ENCODE data around the gene LYZ. TPM values are rescaled to one million over a fixed set of nuclear protein-coding genes. Genes with fewer than 3 reads are reported as not detected.

LYZ gene
- total and polyA plus RNA-seq, 9 of the 15 experiments (the other 6 are each of a cell fraction or from before 2014, with no cell fraction given): 27.2 to 96.3 (median 42.1) TPM

DNA sequence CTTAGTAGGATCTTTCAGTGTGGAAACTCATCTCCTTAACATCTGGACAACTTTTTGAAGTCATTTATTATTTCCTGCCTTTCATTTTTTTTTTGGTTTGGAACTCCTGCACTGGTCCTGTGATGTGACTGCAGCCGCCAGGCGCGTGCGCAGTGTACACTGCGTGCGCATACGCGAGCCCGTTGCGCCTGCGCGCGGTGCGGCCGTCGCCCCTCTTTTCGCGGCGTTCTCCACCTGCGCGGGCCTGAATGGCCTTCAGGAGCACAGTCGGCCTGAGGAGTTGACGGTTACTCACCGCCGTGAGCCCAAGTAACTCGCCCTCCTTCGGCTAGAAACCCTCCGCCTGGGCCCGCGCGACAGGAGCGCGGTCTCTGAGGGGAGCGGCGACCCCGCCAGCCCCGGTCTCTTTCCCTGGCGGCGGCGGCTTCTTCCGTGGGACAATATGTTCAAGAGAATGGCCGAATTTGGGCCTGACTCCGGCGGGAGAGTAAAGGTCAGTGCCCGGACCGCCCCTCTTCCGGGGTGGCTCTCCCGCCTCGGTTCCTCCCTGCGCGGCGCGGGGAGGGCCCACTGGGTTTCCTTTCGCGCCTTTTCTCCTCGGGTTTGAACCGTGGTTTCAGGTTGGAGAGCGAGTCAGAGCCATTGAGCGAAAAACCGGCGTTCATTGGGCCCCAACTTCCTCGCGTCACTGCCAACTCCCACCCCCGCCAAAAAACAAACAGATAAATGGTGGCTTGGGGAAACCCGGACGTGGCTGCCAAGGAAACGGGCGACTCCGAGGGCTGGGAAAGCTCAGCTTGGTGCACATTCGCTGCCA, 11.6 kb downstream of the LYZ start, which contains the start of gene YEATS4 (continued):
- TF ChIP-seq CREB1 (IDR thresholded peaks at IDR 0.05) (peak; percentile 70), CREB1 (CRISPR knock-in tag; IDR thresholded peaks at IDR 0.05) (peak; percentile 50), OTX1 (CRISPR knock-in tag; IDR thresholded peaks at IDR 0.05) (no peak), TCF7L2 (IDR thresholded peaks at IDR 0.05; ENCODE audit: low read depth, low read length) (no peak), CTBP1 (IDR thresholded peaks at IDR 0.05; ENCODE audit: borderline replicate concordance) (peak; percentile 77), TFAM (CRISPR knock-in tag; conservative IDR thresholded peaks at IDR 0.05) (no peak), HDAC3 (IDR thresholded peaks at IDR 0.05; ENCODE audit: borderline replicate concordance, partially characterized antibody) (peak; percentile 23), SNIP1 (IDR thresholded peaks at IDR 0.05; ENCODE audit: low read depth) (no peak), RB1 (IDR thresholded peaks at IDR 0.05; ENCODE audit: low read depth) (peak; percentile 98), ZNF263 (CRISPR knock-in tag; IDR thresholded peaks at IDR 0.05; ENCODE audit: borderline replicate concordance) (peak; percentile 74; the same call in 1 of the 2 replicates), GATAD2A (IDR thresholded peaks at IDR 0.05) (no peak), FOXK2 (conservative IDR thresholded peaks at IDR 0.05 in 1 of 2, IDR thresholded peaks at IDR 0.05 in 1 of 2; ENCODE audit: low read depth in 2 of 2) (no peak), NCOA2 (IDR thresholded peaks at IDR 0.05; ENCODE audit: partially characterized antibody in 2 of 2) (no peak), MXI1 (IDR thresholded peaks at IDR 0.05; ENCODE audit: low read depth, low read length) (no peak), HEY1 (CRISPR knock-in tag; IDR thresholded peaks at IDR 0.05; ENCODE audit: borderline replicate concordance) (no peak), SRSF7 (optimal IDR thresholded peaks at IDR 0.05; ENCODE audit: low read depth, low read length) (no peak), SP2 (IDR thresholded peaks at IDR 0.05; ENCODE audit: extremely low read depth, low read depth, low read length, poor library complexity, severe bottlenecking) (peak; percentile 15), RFX1 (IDR thresholded peaks at IDR 0.05) (peak; percentile 80)
- TF ChIP-seq, protein P1, sequence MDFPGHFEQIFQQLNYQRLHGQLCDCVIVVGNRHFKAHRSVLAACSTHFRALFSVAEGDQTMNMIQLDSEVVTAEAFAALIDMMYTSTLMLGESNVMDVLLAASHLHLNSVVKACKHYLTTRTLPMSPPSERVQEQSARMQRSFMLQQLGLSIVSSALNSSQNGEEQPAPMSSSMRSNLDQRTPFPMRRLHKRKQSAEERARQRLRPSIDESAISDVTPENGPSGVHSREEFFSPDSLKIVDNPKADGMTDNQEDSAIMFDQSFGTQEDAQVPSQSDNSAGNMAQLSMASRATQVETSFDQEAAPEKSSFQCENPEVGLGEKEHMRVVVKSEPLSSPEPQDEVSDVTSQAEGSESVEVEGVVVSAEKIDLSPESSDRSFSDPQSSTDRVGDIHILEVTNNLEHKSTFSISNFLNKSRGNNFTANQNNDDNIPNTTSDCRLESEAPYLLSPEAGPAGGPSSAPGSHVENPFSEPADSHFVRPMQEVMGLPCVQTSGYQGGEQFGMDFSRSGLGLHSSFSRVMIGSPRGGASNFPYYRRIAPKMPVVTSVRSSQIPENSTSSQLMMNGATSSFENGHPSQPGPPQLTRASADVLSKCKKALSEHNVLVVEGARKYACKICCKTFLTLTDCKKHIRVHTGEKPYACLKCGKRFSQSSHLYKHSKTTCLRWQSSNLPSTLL (IDR thresholded peaks at IDR 0.05): no peak
- TF ChIP-seq, protein P2, sequence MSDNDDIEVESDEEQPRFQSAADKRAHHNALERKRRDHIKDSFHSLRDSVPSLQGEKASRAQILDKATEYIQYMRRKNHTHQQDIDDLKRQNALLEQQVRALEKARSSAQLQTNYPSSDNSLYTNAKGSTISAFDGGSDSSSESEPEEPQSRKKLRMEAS (CRISPR knock-in tag; IDR thresholded peaks at IDR 0.05): peak; percentile 82; the same call in 1 of the 2 replicates
- TF ChIP-seq, protein P3, sequence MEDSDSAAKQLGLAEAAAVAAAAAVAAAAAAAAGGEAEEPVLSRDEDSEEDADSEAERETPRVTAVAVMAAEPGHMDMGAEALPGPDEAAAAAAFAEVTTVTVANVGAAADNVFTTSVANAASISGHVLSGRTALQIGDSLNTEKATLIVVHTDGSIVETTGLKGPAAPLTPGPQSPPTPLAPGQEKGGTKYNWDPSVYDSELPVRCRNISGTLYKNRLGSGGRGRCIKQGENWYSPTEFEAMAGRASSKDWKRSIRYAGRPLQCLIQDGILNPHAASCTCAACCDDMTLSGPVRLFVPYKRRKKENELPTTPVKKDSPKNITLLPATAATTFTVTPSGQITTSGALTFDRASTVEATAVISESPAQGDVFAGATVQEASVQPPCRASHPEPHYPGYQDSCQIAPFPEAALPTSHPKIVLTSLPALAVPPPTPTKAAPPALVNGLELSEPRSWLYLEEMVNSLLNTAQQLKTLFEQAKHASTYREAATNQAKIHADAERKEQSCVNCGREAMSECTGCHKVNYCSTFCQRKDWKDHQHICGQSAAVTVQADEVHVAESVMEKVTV (CRISPR knock-in tag; IDR thresholded peaks at IDR 0.05): no peak
- TF ChIP-seq, protein P4, sequence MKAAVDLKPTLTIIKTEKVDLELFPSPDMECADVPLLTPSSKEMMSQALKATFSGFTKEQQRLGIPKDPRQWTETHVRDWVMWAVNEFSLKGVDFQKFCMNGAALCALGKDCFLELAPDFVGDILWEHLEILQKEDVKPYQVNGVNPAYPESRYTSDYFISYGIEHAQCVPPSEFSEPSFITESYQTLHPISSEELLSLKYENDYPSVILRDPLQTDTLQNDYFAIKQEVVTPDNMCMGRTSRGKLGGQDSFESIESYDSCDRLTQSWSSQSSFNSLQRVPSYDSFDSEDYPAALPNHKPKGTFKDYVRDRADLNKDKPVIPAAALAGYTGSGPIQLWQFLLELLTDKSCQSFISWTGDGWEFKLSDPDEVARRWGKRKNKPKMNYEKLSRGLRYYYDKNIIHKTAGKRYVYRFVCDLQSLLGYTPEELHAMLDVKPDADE (conservative IDR thresholded peaks at IDR 0.05; ENCODE audit: control insufficient read depth, low read depth, low read length): peak; percentile 25
